Natural killer cell (primary cell): ENCODE measurements around the gene DPY19L2. TPM values are rescaled to one million over a fixed set of nuclear protein-coding genes. Genes with fewer than 3 reads are reported as not detected.
"Not testable (repeated sequence)": the region's sequence is repeated elsewhere in the genome, so short reads cannot be mapped to it uniquely, and the experiment has no call there.

ENCODE experiments used
- ATAC-seq, 3 donors: fragments of 150-1000 bp in 2 of 3; fragments of 200-7000 bp in 1 of 3; cut with Tn5 transposase; 1 replicate in 1 of 3; 2 replicates in 2 of 3; pipeline ENCODE4 v1.10.0; 2021; ENCODE audit warnings: mild to moderate bottlenecking in 2 of 3, moderate library complexity in 2 of 3
- DNase-seq, 2 donors: peaks; one replicate each; pipeline versions ENCODE4 v3.0.0 to v3.0.0-alpha.2; 2013 to 2021; ENCODE audit warnings: mixed read lengths in 1 of 2
- H3K27ac ChIP-seq: one replicate; pipeline ENCODE4 v1.5.1; 2013; ENCODE audit warnings: mild to moderate bottlenecking, low read length
- H3K27me3 ChIP-seq: one replicate; pipeline ENCODE4 v1.6.1; 2013; ENCODE audit warnings: low read length; ENCODE audit not compliant: control insufficient read depth, insufficient read depth
- H3K36me3 ChIP-seq: one replicate; pipeline ENCODE4 v1.6.1; 2013; ENCODE audit warnings: low read length; ENCODE audit not compliant: control insufficient read depth, insufficient read depth
- H3K4me1 ChIP-seq: one replicate; pipeline ENCODE4 v1.6.1; 2013; ENCODE audit warnings: low read length; ENCODE audit not compliant: control insufficient read depth, insufficient read depth
- H3K4me3 ChIP-seq: one replicate; pipeline ENCODE4 v1.5.1; 2013; ENCODE audit warnings: low read length
- H3K9me3 ChIP-seq: one replicate; pipeline ENCODE4 v1.6.1; 2013; ENCODE audit warnings: low read length; ENCODE audit not compliant: control insufficient read depth, insufficient read depth
- H3K27ac Mint-ChIP-seq, 2 donors: one replicate each; pipeline ENCODE4 v1.8.0; 2022; ENCODE audit warnings: mild to moderate bottlenecking in 2 of 2, mixed read lengths in 2 of 2, moderate library complexity in 1 of 2
- H3K27me3 Mint-ChIP-seq, 2 donors: one replicate each; pipeline ENCODE4 v1.8.0; 2022; ENCODE audit warnings: low read depth in 2 of 2, mixed read lengths in 2 of 2
- H3K36me3 Mint-ChIP-seq: one replicate; pipeline ENCODE4 v1.8.0; 2022; ENCODE audit warnings: mixed read lengths
- H3K4me1 Mint-ChIP-seq, 2 donors: one replicate each; pipeline ENCODE4 v1.8.0; 2022; ENCODE audit warnings: mixed read lengths in 2 of 2
- H3K4me3 Mint-ChIP-seq: one replicate; pipeline ENCODE4 v1.8.0; 2022; ENCODE audit warnings: mild to moderate bottlenecking, moderate library complexity, mixed read lengths
- H3K9me3 Mint-ChIP-seq, 2 donors: one replicate each; pipeline ENCODE4 v1.8.0; 2022; ENCODE audit warnings: mixed read lengths in 2 of 2
- WGBS: methylation state at CpG from one replicate; pipeline ENCODE4 v1.1.7; 2013; ENCODE audit warnings: missing lambda C conversion rate; ENCODE audit not compliant: insufficient coverage; 5-methylcytosine and 5-hydroxymethylcytosine counted together
- intact Hi-C: fragments of 100-400 bp; cut with micrococcal nuclease; formaldehyde crosslinking; loops from one replicate; pipeline ENCODE4 v1.14.2; 2022
- total RNA-seq, 4 donors: library from RNA; stranded (reverse); fragments of 120-200 nt in 1 of 4; gene quantifications; one replicate each; pipeline versions ENCODE4 v1.2.3 to v1.2.4, GENCODE V29; 2013 to 2022
- TF ChIP-seq, protein P1 (sequence below): fragments of 200-600 bp; IDR thresholded peaks from one replicate; pipeline ENCODE4 v1.8.0; 2022; ENCODE audit warnings: antibody characterized with exemption

The DPY19L2 gene
- total RNA-seq, 3 donors from 2014 or later (not counting 1 experiment from before 2014, with no cell fraction given), result 1.3 TPM; not detected in 2

DNA sequence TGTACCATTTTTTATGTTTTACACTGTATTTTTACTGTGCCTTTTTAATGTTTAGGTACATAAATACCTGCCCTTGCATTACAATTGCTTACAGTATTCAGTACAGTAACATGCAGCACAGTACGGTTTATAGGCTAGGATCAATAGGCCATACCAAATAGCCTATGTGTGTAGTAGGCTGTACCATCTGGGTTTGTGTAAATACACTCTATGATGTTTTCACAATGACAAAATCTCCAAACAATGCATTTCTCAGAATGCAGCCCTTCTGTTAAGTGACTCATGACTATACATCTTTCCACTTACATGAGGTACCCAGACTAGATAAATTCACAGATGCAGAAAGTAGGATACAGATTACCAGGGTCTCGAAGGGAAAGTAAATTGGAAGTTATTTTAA is 43.0 kb upstream of the DPY19L2 start:
- intact Hi-C loops, H3K27me3 Mint-ChIP-seq, DNase-seq, H3K9me3 ChIP-seq, H3K4me1 ChIP-seq, H3K27ac ChIP-seq, H3K4me3 Mint-ChIP-seq, H3K27ac Mint-ChIP-seq, H3K4me1 Mint-ChIP-seq, H3K4me3 ChIP-seq, ATAC-seq, H3K9me3 Mint-ChIP-seq, H3K27me3 ChIP-seq, H3K36me3 ChIP-seq, H3K36me3 Mint-ChIP-seq: not testable (repeated sequence)
- WGBS, result 90% methylated on average over 1 of the region's 2 CpGs

DNA sequence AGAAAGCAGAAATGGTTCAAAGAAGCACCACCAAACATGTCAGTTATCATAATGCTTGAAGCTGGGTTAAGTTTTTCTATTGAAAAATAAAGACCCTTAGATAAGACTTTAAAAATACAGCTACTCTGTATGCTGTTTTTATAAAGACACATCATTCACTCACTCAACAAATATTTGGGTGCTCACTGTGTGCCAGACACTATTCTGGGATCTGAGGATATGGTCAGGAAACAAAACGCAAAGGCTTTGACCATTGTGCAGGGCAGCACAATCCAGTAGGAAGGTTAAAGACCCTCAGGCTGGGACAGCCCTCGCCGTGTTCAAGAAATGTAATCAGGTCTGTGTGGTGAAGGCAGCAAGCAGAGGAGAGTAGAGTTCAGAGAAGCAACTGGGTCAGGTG is 38.0 kb upstream of the DPY19L2 start:
- Histone ChIP-seq H3K27ac (no peak overlapping the region), H3K27me3 (no peaks in the 10 kb centered on the region), H3K9me3 (no peaks in the 10 kb centered on the region), H3K4me1 (no peaks in the 10 kb centered on the region), H3K36me3 (no peaks in the 10 kb centered on the region), H3K4me3 (no peak overlapping the region)
- 94% methylated on average over 3 of the region's 3 CpGs for WGBS
- DNase-seq, result no peak
- no peak for ATAC-seq
- Mint-ChIP-seq H3K4me3 (no peak overlapping the region), H3K9me3 (no peaks in the 10 kb centered on the region), H3K4me1 (no peaks in the 10 kb centered on the region), H3K36me3 (no peaks in the 10 kb centered on the region), H3K27me3 (peaks cover 4 to 19% of the 10 kb centered on the region in 2 donors), H3K27ac (no peak overlapping the region)
- TF ChIP-seq, protein P1, sequence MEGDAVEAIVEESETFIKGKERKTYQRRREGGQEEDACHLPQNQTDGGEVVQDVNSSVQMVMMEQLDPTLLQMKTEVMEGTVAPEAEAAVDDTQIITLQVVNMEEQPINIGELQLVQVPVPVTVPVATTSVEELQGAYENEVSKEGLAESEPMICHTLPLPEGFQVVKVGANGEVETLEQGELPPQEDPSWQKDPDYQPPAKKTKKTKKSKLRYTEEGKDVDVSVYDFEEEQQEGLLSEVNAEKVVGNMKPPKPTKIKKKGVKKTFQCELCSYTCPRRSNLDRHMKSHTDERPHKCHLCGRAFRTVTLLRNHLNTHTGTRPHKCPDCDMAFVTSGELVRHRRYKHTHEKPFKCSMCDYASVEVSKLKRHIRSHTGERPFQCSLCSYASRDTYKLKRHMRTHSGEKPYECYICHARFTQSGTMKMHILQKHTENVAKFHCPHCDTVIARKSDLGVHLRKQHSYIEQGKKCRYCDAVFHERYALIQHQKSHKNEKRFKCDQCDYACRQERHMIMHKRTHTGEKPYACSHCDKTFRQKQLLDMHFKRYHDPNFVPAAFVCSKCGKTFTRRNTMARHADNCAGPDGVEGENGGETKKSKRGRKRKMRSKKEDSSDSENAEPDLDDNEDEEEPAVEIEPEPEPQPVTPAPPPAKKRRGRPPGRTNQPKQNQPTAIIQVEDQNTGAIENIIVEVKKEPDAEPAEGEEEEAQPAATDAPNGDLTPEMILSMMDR, result no peak
- intact Hi-C loops, result no loop called here

DNA sequence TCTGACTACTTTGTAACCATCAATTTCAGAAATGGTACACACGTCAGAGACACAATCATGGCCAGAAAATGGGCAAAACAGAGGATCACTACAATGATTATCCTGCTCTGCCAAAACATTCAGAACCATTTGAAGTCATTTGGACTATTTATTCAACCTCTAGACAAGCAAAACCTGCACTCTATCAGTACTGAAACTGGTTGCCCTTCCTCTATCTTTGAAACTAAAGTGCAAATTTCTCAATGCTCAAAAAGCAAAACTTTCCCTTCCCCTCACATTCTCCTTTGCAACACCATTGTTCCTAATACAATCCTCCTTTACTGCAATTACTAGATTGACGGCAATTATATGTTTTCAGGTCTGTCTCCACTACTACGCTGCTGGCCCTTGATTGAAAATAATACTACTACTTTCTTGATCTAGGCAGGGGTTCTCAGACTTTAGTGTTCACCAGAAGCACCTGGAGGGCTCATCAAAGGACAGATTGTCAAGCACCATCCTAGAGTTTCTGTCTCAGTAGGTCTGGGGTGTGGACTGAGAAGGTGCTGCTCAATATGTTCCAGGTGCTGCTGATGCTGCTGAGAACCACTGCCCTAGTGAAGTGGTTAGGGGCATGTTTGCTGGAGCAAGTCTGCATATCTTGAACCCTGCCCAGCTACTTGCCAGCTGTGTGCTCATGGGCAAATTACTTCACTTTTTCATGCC is 31.5 kb upstream of the DPY19L2 start:
- H3K27ac Mint-ChIP-seq, result not testable (repeated sequence)
- WGBS, result 83% methylated on average over 3 of the region's 3 CpGs
- peaks cover 3 to 11% of the 10 kb centered on the region in 2 donors for H3K27me3 Mint-ChIP-seq

DNA sequence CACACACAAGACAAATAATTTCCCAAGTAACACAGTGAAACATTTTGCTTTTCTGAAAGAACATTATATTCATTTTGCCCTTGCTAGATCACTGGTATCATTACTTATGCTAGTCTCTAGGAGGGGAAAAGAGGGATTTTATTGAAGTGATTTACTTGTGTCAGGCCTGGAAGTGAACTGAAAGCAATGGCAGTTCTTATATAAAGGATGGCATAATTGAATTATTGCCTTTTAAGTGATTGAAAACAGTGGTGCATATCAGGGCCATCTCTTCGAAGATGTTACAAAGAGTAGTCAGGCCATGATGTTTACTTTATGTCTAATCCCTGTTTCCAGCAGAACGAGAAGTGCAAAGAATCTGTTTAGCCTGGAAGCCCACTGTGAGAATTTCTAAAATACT is 30.7 kb upstream of the DPY19L2 start:
- H3K27me3 Mint-ChIP-seq, H3K36me3 ChIP-seq, DNase-seq, H3K4me3 ChIP-seq, H3K27ac ChIP-seq, H3K36me3 Mint-ChIP-seq, H3K4me3 Mint-ChIP-seq, H3K27ac Mint-ChIP-seq, H3K9me3 Mint-ChIP-seq, intact Hi-C loops, H3K27me3 ChIP-seq, H3K4me1 Mint-ChIP-seq, H3K9me3 ChIP-seq, ATAC-seq, H3K4me1 ChIP-seq: not testable (repeated sequence)
- no CpG with 5 or more reads among the region's 2 CpGs for WGBS

More for the DNA sequence above, 31.5 kb upstream of the DPY19L2 start:
- H3K9me3 ChIP-seq, ATAC-seq, H3K27ac ChIP-seq, H3K9me3 Mint-ChIP-seq, H3K4me1 Mint-ChIP-seq, DNase-seq, H3K36me3 Mint-ChIP-seq, H3K4me1 ChIP-seq, H3K36me3 ChIP-seq, intact Hi-C loops, H3K4me3 Mint-ChIP-seq, H3K4me3 ChIP-seq, H3K27me3 ChIP-seq: not testable (repeated sequence)

DNA sequence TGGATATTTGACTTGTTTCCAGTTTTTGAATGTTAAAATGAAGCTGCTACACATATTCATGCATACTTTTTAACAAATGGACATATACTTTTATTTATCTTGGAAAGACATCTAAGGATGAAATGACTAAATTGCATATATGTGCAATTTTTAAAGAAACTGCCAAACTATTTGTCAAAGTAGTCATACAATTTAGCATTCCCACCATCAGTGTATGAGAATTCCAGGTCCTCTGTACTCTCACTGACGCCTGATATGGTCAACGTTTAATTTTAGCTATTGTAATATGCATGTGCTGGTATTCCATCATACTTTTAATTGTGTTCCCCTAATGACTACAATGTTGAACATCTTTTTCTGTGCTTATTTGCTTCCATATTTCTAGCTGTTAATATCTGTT is 22.5 kb upstream of the DPY19L2 start:
- DNase-seq, H3K27ac Mint-ChIP-seq, H3K4me1 ChIP-seq, H3K4me3 ChIP-seq, H3K27me3 Mint-ChIP-seq, ATAC-seq, H3K36me3 Mint-ChIP-seq, H3K36me3 ChIP-seq, H3K27ac ChIP-seq, H3K9me3 Mint-ChIP-seq, intact Hi-C loops, H3K27me3 ChIP-seq, H3K4me3 Mint-ChIP-seq, H3K4me1 Mint-ChIP-seq, H3K9me3 ChIP-seq: not testable (repeated sequence)
- 90% methylated on average over 2 of the region's 2 CpGs for WGBS

DNA sequence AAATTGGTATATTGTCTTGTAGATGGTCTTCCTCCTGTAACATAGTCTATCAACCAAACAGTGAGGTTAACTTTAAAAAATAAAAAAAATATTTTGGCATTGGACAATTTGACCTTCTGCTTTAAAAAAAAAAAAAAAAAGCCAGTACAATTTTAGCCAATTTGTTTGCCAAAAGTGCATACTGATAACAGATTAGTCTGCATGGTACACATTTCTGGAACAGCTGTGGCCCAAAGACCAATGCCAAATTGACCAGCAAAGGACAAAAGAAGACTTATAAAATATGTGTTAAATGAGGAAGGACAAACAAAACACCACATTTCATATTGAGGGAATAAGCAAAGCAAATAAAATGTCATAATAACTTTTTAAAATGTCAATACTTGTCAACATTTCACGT is 20.8 kb upstream of the DPY19L2 start:
- ATAC-seq, result not testable (repeated sequence)
- no CpG with 5 or more reads among the region's 1 CpG for WGBS

DNA sequence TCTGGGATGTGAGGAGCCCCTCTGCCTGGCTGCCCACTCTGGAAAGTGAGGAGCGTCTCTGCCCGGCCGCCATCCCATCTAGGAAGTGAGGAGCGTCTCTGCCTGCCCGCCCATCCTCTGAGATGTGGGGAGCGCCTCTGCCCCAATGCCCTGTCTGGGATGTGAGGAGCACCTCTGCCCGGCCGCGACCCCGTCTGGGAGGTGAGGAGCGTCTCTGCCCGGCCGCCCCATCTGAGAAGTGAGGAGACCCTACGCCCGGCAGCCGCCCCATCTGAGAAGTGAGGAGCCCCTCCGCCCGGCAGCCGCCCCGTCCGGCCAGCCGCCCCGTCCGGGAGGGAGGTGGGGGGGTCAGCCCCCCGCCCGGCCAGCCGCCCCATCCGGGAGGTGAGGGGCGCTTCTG is 18.3 kb upstream of the DPY19L2 start:
- H3K9me3 ChIP-seq, H3K9me3 Mint-ChIP-seq, H3K27ac Mint-ChIP-seq, intact Hi-C loops, H3K4me3 ChIP-seq, H3K4me1 Mint-ChIP-seq, H3K27me3 ChIP-seq, H3K36me3 ChIP-seq, H3K27ac ChIP-seq, DNase-seq, H3K36me3 Mint-ChIP-seq, H3K27me3 Mint-ChIP-seq, ATAC-seq, H3K4me1 ChIP-seq, H3K4me3 Mint-ChIP-seq: not testable (repeated sequence)
- WGBS, result 96% methylated on average over 24 of the region's 29 CpGs

More for the DNA sequence above, 20.8 kb upstream of the DPY19L2 start:
- H3K27me3 ChIP-seq, H3K4me1 ChIP-seq, H3K4me3 Mint-ChIP-seq, H3K9me3 ChIP-seq, H3K4me3 ChIP-seq, H3K4me1 Mint-ChIP-seq, intact Hi-C loops, H3K36me3 Mint-ChIP-seq, H3K36me3 ChIP-seq, DNase-seq, H3K27ac Mint-ChIP-seq, H3K27me3 Mint-ChIP-seq, H3K9me3 Mint-ChIP-seq, H3K27ac ChIP-seq: not testable (repeated sequence)
